WTC11 (cell line): ENCODE results near the gene SHF. TPM values are rescaled to one million over a fixed set of nuclear protein-coding genes. Genes with fewer than 3 reads are reported as not detected.

Source experiments
- ATAC-seq: fragments of 200-7000 bp; cut with Tn5 transposase; 2 replicates; pipeline ENCODE4 v1.10.0; 2021; ENCODE audit warnings: mild to moderate bottlenecking, moderate library complexity
- CTCF ChIA-PET: fragments of 300-600 bp; sonication (Branson Sonifier 250); formaldehyde crosslinking; loops from one replicate; lab custom pipeline; 2021; ENCODE audit warnings: antibody characterized with exemption; lab: Charles Lee
- POLR2A ChIA-PET: fragments of 350-600 bp; sonication (Branson Sonifier 250); formaldehyde crosslinking; loops from one replicate; lab custom pipeline; 2021; ENCODE audit warnings: antibody characterized with exemption; lab: Charles Lee
- DNase-seq: peaks from one replicate; pipeline ENCODE4 v3.0.0; 2021; ENCODE audit warnings: low spot score
- H3K27ac Mint-ChIP-seq: 2 replicates; pipeline ENCODE4 v1.8.0; 2021; ENCODE audit warnings: mixed read lengths
- H3K27me3 Mint-ChIP-seq: 2 replicates; pipeline ENCODE4 v1.8.0; 2021; ENCODE audit warnings: low read depth, mild to moderate bottlenecking, moderate library complexity, mixed read lengths
- H3K36me3 Mint-ChIP-seq: 2 replicates; pipeline ENCODE4 v1.8.0; 2021; ENCODE audit warnings: mixed read lengths
- H3K4me1 Mint-ChIP-seq: 2 replicates; pipeline ENCODE4 v1.8.0; 2022; ENCODE audit warnings: mixed read lengths
- H3K4me3 Mint-ChIP-seq: 2 replicates; pipeline ENCODE4 v1.8.0; 2021; ENCODE audit warnings: mild to moderate bottlenecking, moderate library complexity, mixed read lengths
- H3K9me3 Mint-ChIP-seq: 2 replicates; pipeline ENCODE4 v1.8.0; 2021; ENCODE audit warnings: mixed read lengths
- CBFB ChIP-seq: sonication (generic); formaldehyde crosslinking; IDR thresholded peaks from 2 replicates; pipeline ENCODE4 v1.8.1; 2022; ENCODE audit warnings: mild to moderate bottlenecking, low read depth, missing genetic modification reagents
- EMX1 ChIP-seq: fragments of 250-450 bp; sonication (Bioruptor Pico); IDR thresholded peaks from 2 replicates; pipeline ENCODE4 v1.8.0; 2021; ENCODE audit warnings: mild to moderate bottlenecking
- ETV6 ChIP-seq: sonication (generic); formaldehyde crosslinking; IDR thresholded peaks from 2 replicates; pipeline ENCODE4 v1.8.1; 2022; ENCODE audit warnings: mild to moderate bottlenecking, missing genetic modification reagents
- FOXJ3 ChIP-seq: sonication (generic); formaldehyde crosslinking; IDR thresholded peaks from 2 replicates; pipeline ENCODE4 v1.9.0; 2021; ENCODE audit warnings: missing genetic modification reagents, mild to moderate bottlenecking, borderline replicate concordance
- GABPB1 ChIP-seq: sonication (generic); formaldehyde crosslinking; IDR thresholded peaks from 2 replicates; pipeline ENCODE4 v1.8.1; 2023; ENCODE audit warnings: mild to moderate bottlenecking, missing genetic modification reagents
- MXD4 ChIP-seq: fragments of 250-450 bp; sonication (Bioruptor Pico); IDR thresholded peaks from 2 replicates; pipeline ENCODE4 v1.8.0; 2021; ENCODE audit warnings: mild to moderate bottlenecking, moderate library complexity, borderline replicate concordance
- NR1H2 ChIP-seq: sonication (generic); formaldehyde crosslinking; IDR thresholded peaks from 2 replicates; pipeline ENCODE4 v1.9.0; 2021; ENCODE audit warnings: mild to moderate bottlenecking, moderate library complexity, missing genetic modification reagents
- ZNF317 ChIP-seq: sonication (generic); formaldehyde crosslinking; IDR thresholded peaks from 2 replicates; pipeline ENCODE4 v1.8.1; 2023; ENCODE audit warnings: low read depth, mild to moderate bottlenecking, moderate library complexity, missing genetic modification reagents, borderline replicate concordance
- ZNF423 ChIP-seq: fragments of 250-450 bp; sonication (Bioruptor Pico); IDR thresholded peaks from 2 replicates; pipeline ENCODE4 v2.1.2; 2022; ENCODE audit warnings: mild to moderate bottlenecking, moderate library complexity
- total RNA-seq: library from RNA; stranded (reverse); gene quantifications from 3 replicates; pipeline ENCODE4 v1.2.3, GENCODE V29; 2021
- TF ChIP-seq, protein P1 (sequence below): fragments of 250-450 bp; sonication (Bioruptor Pico); IDR thresholded peaks from 2 replicates; pipeline ENCODE4 v1.9.0; 2021; ENCODE audit warnings: mild to moderate bottlenecking, borderline replicate concordance
- TF ChIP-seq, protein P2 (sequence below): sonication (generic); formaldehyde crosslinking; IDR thresholded peaks from 2 replicates; pipeline ENCODE4 v1.8.1; 2023; ENCODE audit warnings: mild to moderate bottlenecking, missing genetic modification reagents, moderate library complexity
- TF ChIP-seq, protein P3 (sequence below): sonication (generic); formaldehyde crosslinking; IDR thresholded peaks from 2 replicates; pipeline ENCODE4 v1.8.1; 2022; ENCODE audit warnings: low read depth, mild to moderate bottlenecking, moderate library complexity, missing genetic modification reagents, borderline replicate concordance
- TF ChIP-seq, protein P4 (sequence below): sonication (generic); formaldehyde crosslinking; IDR thresholded peaks from 2 replicates; pipeline ENCODE4 v1.8.1; 2023; ENCODE audit warnings: mild to moderate bottlenecking, missing genetic modification reagents

SHF gene
- total RNA-seq, 1 experiment from 2014 or later = 30.6 TPM

DNA sequence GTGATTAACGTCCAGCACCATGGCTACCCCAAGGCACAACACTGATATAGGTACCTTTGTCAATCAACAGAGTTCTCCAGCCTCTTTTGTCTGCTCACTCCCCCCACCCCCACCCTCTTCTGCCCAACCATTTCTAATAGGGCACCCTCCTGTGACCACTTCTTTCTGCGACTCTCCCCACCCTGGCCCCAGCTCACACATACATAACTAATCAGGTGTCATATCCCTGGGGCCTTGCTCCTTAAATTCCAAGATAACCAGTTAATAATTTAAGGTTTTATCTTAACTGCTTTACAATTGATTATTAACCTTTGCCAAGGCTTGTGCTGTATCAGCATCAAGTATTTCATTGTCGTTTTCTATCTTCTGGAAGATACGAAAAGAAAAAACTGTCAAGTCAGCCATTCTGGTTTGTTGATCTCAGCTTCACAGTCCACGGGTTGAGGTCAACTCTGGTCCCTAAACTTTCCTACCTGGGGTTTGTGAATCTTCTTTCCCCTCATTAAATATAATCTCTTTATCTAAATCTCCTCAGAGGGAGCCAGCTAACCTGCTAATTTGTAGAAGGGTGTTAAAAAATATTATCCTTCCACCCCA lies 37.0 kb upstream of the SHF start (continued):
- no peak for TF ChIP-seq ETV6
- TF ChIP-seq, all 79 proteins: peak for 0

DNA sequence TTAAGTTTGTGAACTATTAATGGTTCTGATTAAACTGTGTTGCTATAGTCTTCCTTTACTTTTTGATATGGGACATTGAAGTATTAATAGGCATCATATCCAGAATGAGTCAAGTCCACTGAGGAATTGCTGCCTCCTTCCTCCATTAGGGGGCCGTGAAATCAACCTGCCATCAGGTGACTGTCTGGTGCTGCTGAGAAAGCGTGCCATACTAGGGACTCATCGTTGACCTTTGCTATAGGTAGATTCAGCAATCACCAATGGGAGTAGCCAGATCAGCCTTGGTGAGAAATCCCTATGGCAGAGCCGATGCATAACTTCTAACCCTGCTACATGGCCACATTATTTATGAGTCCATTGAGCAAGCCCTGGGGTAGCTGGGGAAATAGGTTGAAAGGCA lies 34.2 kb upstream of the SHF start:
- H3K36me3 Mint-ChIP-seq = no peaks in the 10 kb centered on the region
- H3K9me3 Mint-ChIP-seq = peaks cover 7% of the 10 kb centered on the region
- no peaks in the 10 kb centered on the region for H3K4me1 Mint-ChIP-seq
- ChIA-PET POLR2A (interaction anchor here (0.6 kb wide), 1 partner anchor 103 kb away, joined by 5 read pairs; no protein-coding TSS in a partner anchor), CTCF (interaction anchor here (1.1 kb wide), 1 partner anchor 59 kb away, joined by 3 read pairs; no protein-coding TSS in a partner anchor)
- no peak overlapping the region for H3K27ac Mint-ChIP-seq
- DNase-seq (no peak), ATAC-seq (peak; percentile 52)
- H3K27me3 Mint-ChIP-seq = peaks cover 6% of the 10 kb centered on the region; the same call in 1 of the 2 replicates
- TF ChIP-seq, protein P1, sequence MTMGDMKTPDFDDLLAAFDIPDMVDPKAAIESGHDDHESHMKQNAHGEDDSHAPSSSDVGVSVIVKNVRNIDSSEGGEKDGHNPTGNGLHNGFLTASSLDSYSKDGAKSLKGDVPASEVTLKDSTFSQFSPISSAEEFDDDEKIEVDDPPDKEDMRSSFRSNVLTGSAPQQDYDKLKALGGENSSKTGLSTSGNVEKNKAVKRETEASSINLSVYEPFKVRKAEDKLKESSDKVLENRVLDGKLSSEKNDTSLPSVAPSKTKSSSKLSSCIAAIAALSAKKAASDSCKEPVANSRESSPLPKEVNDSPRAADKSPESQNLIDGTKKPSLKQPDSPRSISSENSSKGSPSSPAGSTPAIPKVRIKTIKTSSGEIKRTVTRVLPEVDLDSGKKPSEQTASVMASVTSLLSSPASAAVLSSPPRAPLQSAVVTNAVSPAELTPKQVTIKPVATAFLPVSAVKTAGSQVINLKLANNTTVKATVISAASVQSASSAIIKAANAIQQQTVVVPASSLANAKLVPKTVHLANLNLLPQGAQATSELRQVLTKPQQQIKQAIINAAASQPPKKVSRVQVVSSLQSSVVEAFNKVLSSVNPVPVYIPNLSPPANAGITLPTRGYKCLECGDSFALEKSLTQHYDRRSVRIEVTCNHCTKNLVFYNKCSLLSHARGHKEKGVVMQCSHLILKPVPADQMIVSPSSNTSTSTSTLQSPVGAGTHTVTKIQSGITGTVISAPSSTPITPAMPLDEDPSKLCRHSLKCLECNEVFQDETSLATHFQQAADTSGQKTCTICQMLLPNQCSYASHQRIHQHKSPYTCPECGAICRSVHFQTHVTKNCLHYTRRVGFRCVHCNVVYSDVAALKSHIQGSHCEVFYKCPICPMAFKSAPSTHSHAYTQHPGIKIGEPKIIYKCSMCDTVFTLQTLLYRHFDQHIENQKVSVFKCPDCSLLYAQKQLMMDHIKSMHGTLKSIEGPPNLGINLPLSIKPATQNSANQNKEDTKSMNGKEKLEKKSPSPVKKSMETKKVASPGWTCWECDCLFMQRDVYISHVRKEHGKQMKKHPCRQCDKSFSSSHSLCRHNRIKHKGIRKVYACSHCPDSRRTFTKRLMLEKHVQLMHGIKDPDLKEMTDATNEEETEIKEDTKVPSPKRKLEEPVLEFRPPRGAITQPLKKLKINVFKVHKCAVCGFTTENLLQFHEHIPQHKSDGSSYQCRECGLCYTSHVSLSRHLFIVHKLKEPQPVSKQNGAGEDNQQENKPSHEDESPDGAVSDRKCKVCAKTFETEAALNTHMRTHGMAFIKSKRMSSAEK (CRISPR knock-in tag) = no peak
- TF ChIP-seq ZNF317 (CRISPR knock-in tag) (no peak), FOXJ3 (CRISPR knock-in tag) (no peak)
- TF ChIP-seq, protein P2, sequence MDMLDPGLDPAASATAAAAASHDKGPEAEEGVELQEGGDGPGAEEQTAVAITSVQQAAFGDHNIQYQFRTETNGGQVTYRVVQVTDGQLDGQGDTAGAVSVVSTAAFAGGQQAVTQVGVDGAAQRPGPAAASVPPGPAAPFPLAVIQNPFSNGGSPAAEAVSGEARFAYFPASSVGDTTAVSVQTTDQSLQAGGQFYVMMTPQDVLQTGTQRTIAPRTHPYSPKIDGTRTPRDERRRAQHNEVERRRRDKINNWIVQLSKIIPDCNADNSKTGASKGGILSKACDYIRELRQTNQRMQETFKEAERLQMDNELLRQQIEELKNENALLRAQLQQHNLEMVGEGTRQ (CRISPR knock-in tag) = no peak
- H3K4me3 Mint-ChIP-seq = no peak overlapping the region

DNA sequence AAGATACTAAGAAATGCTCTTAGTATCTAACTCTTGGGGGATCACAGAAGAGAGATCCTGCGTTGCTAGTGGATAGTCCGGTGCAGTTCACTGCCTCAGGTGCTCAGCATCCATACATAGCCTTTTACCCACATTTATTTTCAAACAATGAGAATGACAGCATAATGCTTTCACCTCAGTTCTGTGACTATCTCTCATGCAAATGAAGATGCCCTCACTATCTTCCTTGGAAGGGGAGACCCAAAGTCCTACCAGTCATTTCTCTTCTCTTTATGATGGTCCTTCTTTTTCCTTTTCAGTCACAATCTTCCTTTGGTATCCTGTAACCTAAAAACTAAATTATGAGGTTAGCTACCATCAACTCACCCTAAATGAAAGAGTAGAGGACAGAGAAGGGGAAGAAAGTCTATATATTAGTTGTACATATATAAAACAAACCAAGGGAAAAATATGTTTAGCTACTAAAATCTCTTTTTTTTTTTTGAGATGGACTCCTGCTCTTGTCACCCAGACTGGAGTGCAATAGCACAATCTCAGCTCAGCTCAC lies 33.4 kb upstream of the SHF start:
- Mint-ChIP-seq H3K27me3 (peaks cover 6% of the 10 kb centered on the region; the same call in 1 of the 2 replicates), H3K27ac (no peak overlapping the region), H3K4me1 (no peaks in the 10 kb centered on the region), H3K36me3 (no peaks in the 10 kb centered on the region), H3K9me3 (no peaks in the 10 kb centered on the region), H3K4me3 (no peak overlapping the region)
- TF ChIP-seq, protein P3, sequence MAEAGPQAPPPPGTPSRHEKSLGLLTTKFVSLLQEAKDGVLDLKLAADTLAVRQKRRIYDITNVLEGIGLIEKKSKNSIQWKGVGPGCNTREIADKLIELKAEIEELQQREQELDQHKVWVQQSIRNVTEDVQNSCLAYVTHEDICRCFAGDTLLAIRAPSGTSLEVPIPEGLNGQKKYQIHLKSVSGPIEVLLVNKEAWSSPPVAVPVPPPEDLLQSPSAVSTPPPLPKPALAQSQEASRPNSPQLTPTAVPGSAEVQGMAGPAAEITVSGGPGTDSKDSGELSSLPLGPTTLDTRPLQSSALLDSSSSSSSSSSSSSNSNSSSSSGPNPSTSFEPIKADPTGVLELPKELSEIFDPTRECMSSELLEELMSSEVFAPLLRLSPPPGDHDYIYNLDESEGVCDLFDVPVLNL (CRISPR knock-in tag) = no peak
- no peak for TF ChIP-seq EMX1 (CRISPR knock-in tag)
- TF ChIP-seq, protein P2 (CRISPR knock-in tag) = no peak
- no peak for TF ChIP-seq FOXJ3 (CRISPR knock-in tag)
- TF ChIP-seq GABPB1 (CRISPR knock-in tag) = no peak
- TF ChIP-seq ZNF423 (CRISPR knock-in tag) = no peak
- TF ChIP-seq MXD4 = no peak
- TF ChIP-seq CBFB (CRISPR knock-in tag) = no peak
- TF ChIP-seq NR1H2 = no peak
- TF ChIP-seq, protein P4, sequence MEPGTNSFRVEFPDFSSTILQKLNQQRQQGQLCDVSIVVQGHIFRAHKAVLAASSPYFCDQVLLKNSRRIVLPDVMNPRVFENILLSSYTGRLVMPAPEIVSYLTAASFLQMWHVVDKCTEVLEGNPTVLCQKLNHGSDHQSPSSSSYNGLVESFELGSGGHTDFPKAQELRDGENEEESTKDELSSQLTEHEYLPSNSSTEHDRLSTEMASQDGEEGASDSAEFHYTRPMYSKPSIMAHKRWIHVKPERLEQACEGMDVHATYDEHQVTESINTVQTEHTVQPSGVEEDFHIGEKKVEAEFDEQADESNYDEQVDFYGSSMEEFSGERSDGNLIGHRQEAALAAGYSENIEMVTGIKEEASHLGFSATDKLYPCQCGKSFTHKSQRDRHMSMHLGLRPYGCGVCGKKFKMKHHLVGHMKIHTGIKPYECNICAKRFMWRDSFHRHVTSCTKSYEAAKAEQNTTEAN = no peak
- no peak for DNase-seq
- CTCF ChIA-PET = interaction anchor here (0.7 to 1.1 kb wide), 2 partner anchors 58 to 181 kb away, joined by 3 to 4 read pairs; a partner anchor contains a TSS
- ATAC-seq = no peak
- POLR2A ChIA-PET = interaction anchor here (0.6 kb wide), 1 partner anchor 103 kb away, joined by 5 read pairs; no protein-coding TSS in a partner anchor
